ENCODE results near the gene ARHGEF17. TPM values are rescaled to one million over a fixed set of nuclear protein-coding genes. Genes with fewer than 3 reads are reported as not detected.

The ARHGEF17 gene
- total and polyA plus RNA-seq, 2 donors (not counting 1 experiment from before 2014, with no cell fraction given), result 42.8 to 43.1 TPM

GRCh38 chr11:73389916-73390315 lies 81.8 kb downstream of the ARHGEF17 start:
- Histone ChIP-seq H3K4me1 (ENCODE audit: control insufficient read depth, extremely low read depth, insufficient read depth, low read length) (no peaks in the 10 kb centered on the region), H3K79me2 (ENCODE audit: control insufficient read depth, insufficient read depth, low read length) (peaks cover 3% of the 10 kb centered on the region), H2AFZ (ENCODE audit: low read length) (no peak overlapping the region), H3K4me2 (ENCODE audit: extremely low read depth, insufficient read depth, low read length) (no peak overlapping the region), H3K9ac (ENCODE audit: insufficient read depth, low read length) (no peak overlapping the region), H3K27me3 (ENCODE audit: control insufficient read depth, insufficient read depth, low read length) (no peaks in the 10 kb centered on the region), H3K4me3 (replicated peaks in 1 of 4; ENCODE audit: control extremely low read depth in 1 of 4, insufficient read depth in 1 of 4, low read depth in 3 of 4, low read length in 4 of 4) (no peak overlapping the region), H3K36me3 (ENCODE audit: control insufficient read depth, insufficient read depth, low read length) (peaks cover 1% of the 10 kb centered on the region), H3K27ac (ENCODE audit: insufficient read depth, low read length) (no peak overlapping the region), H4K20me1 (ENCODE audit: control insufficient read depth, extremely low read depth, insufficient read depth, low read length) (no peaks in the 10 kb centered on the region), H3K9me3 (ENCODE audit: control insufficient read depth, insufficient read depth, low read depth, low read length) (no peaks in the 10 kb centered on the region)
- no peak for DNase-seq (ENCODE audit: low read depth in 2 of 2)
- TF ChIP-seq CTCF (conservative IDR thresholded peaks at IDR 0.05 in 1 of 2, IDR thresholded peaks at IDR 0.05 in 1 of 2; ENCODE audit: low read depth in 1 of 2, low read length in 2 of 2) (no peak), EZH2 (IDR thresholded peaks at IDR 0.05; ENCODE audit: low read length, missing control alignments) (no peak)

GRCh38 chr11:73390601-73391565 lies 82.8 kb downstream of the ARHGEF17 start:
- Histone ChIP-seq H3K79me2 (ENCODE audit: control insufficient read depth, insufficient read depth, low read length) (peaks cover 3% of the 10 kb centered on the region), H4K20me1 (ENCODE audit: control insufficient read depth, extremely low read depth, insufficient read depth, low read length) (no peaks in the 10 kb centered on the region)
- DNase-seq (ENCODE audit: low read depth in 2 of 2), result no peak

More at GRCh38 chr11:73390601-73391565, 82.8 kb downstream of the ARHGEF17 start:
- no peak overlapping the region for H3K4me3 ChIP-seq (replicated peaks in 1 of 4; ENCODE audit: control extremely low read depth in 1 of 4, insufficient read depth in 1 of 4, low read depth in 3 of 4, low read length in 4 of 4)
- no peak overlapping the region for H2AFZ ChIP-seq (ENCODE audit: low read length)
- TF ChIP-seq CTCF (conservative IDR thresholded peaks at IDR 0.05 in 1 of 2, IDR thresholded peaks at IDR 0.05 in 1 of 2; ENCODE audit: low read depth in 1 of 2, low read length in 2 of 2) (no peak), EZH2 (IDR thresholded peaks at IDR 0.05; ENCODE audit: low read length, missing control alignments) (no peak)
- no peaks in the 10 kb centered on the region for H3K9me3 ChIP-seq (ENCODE audit: control insufficient read depth, insufficient read depth, low read depth, low read length)
- no peak overlapping the region for H3K4me2 ChIP-seq (ENCODE audit: extremely low read depth, insufficient read depth, low read length)
- H3K27ac ChIP-seq (ENCODE audit: insufficient read depth, low read length), result no peak overlapping the region
- H3K4me1 ChIP-seq (ENCODE audit: control insufficient read depth, extremely low read depth, insufficient read depth, low read length), result no peaks in the 10 kb centered on the region
- H3K9ac ChIP-seq (ENCODE audit: insufficient read depth, low read length), result no peak overlapping the region
- H3K27me3 ChIP-seq (ENCODE audit: control insufficient read depth, insufficient read depth, low read length), result no peaks in the 10 kb centered on the region
- peaks cover 3% of the 10 kb centered on the region for H3K36me3 ChIP-seq (ENCODE audit: control insufficient read depth, insufficient read depth, low read length)
